ENCODE data around the gene COMMD6.

GRCh38 chr13:75493156-75493555 lies 44.5 kb downstream of the COMMD6 start:
- TF ChIP-seq CTCF (IDR thresholded peaks at IDR 0.05; ENCODE audit: low read depth, low read length, poor library complexity, severe bottlenecking) (no peak), EZH2phosphoT487 (IDR thresholded peaks at IDR 0.05; ENCODE audit: borderline replicate concordance, low read length) (no peak)
